Caco-2 (cell line): ENCODE measurements around the gene LDLRAD3. TPM values are rescaled to one million over a fixed set of nuclear protein-coding genes. Genes with fewer than 3 reads are reported as not detected.

Experiments
- BruUV-seq: library from RNA; stranded (reverse); fragments of 400-500 nt; replicated peaks from 2 replicates; lab custom pipeline; 2021; lab: Mats Ljungman, UMichigan
- CTCF ChIA-PET: fragments of 300-600 bp; sonication (Branson Sonifier 250); formaldehyde crosslinking; loops from one replicate; lab custom pipeline; 2022; ENCODE audit warnings: antibody characterized with exemption; lab: Charles Lee
- POLR2A ChIA-PET: fragments of 300-600 bp; sonication (Branson Sonifier 250); formaldehyde crosslinking; loops from one replicate; lab custom pipeline; 2022; ENCODE audit warnings: antibody characterized with exemption; lab: Charles Lee
- DNase-seq, 2 experiments: peaks; one replicate each; pipeline versions ENCODE4 v3.0.0 to v3.0.0-alpha.2; 2020 to 2022
- H3K27me3 ChIP-seq: replicated peaks from 2 replicates; pipeline ENCODE4 v1.6.0; 2011; ENCODE audit warnings: low read length; ENCODE audit not compliant: control insufficient read depth, insufficient read depth
- H3K36me3 ChIP-seq: 2 replicates; pipeline ENCODE4 v1.5.1; 2011; ENCODE audit warnings: low read length; ENCODE audit not compliant: control insufficient read depth, insufficient read depth
- H3K4me1 ChIP-seq: fragments of 250-450 bp; sonication (Bioruptor Pico); 2 replicates; pipeline ENCODE4 v1.5.1; 2020; ENCODE audit warnings: mild to moderate bottlenecking
- H3K4me3 ChIP-seq: 2 replicates; pipeline ENCODE4 v1.5.1; 2011; ENCODE audit warnings: low read depth, mild to moderate bottlenecking, control low read depth, low read length
- H3K9me3 ChIP-seq: fragments of 250-450 bp; sonication (Bioruptor Pico); 2 replicates; pipeline ENCODE4 v1.5.1; 2020; ENCODE audit warnings: mild to moderate bottlenecking, moderate library complexity
- H3K27ac Mint-ChIP-seq: one replicate; pipeline ENCODE4 v1.8.0; 2022; ENCODE audit warnings: mixed read lengths; ENCODE audit not compliant: unreplicated experiment
- H3K27me3 Mint-ChIP-seq: one replicate; pipeline ENCODE4 v1.8.0; 2022; ENCODE audit warnings: mixed read lengths; ENCODE audit not compliant: insufficient read depth, unreplicated experiment
- H3K36me3 Mint-ChIP-seq: one replicate; pipeline ENCODE4 v1.8.0; 2022; ENCODE audit warnings: mild to moderate bottlenecking, mixed read lengths; ENCODE audit not compliant: insufficient read depth, unreplicated experiment
- H3K4me1 Mint-ChIP-seq: one replicate; pipeline ENCODE4 v1.8.0; 2022; ENCODE audit warnings: low read depth, mixed read lengths; ENCODE audit not compliant: unreplicated experiment
- H3K4me3 Mint-ChIP-seq: one replicate; pipeline ENCODE4 v1.8.0; 2022; ENCODE audit warnings: mild to moderate bottlenecking, moderate library complexity, mixed read lengths; ENCODE audit not compliant: unreplicated experiment
- H3K9me3 Mint-ChIP-seq: one replicate; pipeline ENCODE4 v1.8.0; 2022; ENCODE audit warnings: mixed read lengths; ENCODE audit not compliant: unreplicated experiment
- intact Hi-C: fragments of 100-400 bp; cut with micrococcal nuclease; formaldehyde crosslinking; loops from one replicate; pipeline ENCODE4 v1.10.0; 2022; ENCODE audit not compliant: unreplicated experiment
- total RNA-seq: library from RNA; stranded (reverse); gene quantifications from 2 replicates; pipeline ENCODE4 v1.2.3, GENCODE V29; 2022
- TF ChIP-seq, protein P1 (sequence below), 2 experiments: fragments of 200-600 bp in 1 of 2; IDR thresholded peaks; 1 replicate in 1 of 2; 2 replicates in 1 of 2; pipeline versions ENCODE4 v1.5.1 to v1.8.0; 2011 to 2022; ENCODE audit warnings: antibody characterized with exemption in 1 of 2, control low read depth in 1 of 2, inconsistent platforms in 1 of 2, low read depth in 1 of 2, low read length in 1 of 2, mild to moderate bottlenecking in 1 of 2, moderate library complexity in 1 of 2; ENCODE audit not compliant: insufficient read depth in 1 of 2, severe bottlenecking in 1 of 2, unreplicated experiment in 1 of 2

LDLRAD3 gene
- total RNA-seq, 1 experiment from 2014 or later: 9.9 TPM

DNA sequence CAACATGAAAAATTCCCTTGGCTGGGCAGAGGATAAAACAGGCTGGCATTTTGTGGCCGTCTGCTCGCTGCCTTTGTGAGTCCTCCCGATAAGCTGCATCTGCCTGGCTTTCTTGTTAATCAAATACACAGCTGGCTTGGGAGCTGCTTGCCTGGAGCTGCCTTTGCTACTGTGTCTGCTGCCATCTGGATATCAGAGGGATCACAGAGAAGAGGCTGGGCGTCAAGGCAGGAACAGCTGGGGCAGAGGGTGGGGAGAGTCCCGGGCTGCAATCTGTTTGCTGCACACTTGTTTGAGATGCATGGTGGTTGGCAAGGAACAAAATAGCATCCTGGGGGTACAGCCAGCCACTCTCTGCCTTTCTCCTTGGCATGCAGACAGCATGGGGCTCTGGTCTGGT is 309.4 kb downstream of the LDLRAD3 start:
- DNase-seq: no peak
- no peaks in the 10 kb centered on the region for H3K9me3 ChIP-seq
- BruUV-seq: no TSS peak
- TF ChIP-seq, protein P1, sequence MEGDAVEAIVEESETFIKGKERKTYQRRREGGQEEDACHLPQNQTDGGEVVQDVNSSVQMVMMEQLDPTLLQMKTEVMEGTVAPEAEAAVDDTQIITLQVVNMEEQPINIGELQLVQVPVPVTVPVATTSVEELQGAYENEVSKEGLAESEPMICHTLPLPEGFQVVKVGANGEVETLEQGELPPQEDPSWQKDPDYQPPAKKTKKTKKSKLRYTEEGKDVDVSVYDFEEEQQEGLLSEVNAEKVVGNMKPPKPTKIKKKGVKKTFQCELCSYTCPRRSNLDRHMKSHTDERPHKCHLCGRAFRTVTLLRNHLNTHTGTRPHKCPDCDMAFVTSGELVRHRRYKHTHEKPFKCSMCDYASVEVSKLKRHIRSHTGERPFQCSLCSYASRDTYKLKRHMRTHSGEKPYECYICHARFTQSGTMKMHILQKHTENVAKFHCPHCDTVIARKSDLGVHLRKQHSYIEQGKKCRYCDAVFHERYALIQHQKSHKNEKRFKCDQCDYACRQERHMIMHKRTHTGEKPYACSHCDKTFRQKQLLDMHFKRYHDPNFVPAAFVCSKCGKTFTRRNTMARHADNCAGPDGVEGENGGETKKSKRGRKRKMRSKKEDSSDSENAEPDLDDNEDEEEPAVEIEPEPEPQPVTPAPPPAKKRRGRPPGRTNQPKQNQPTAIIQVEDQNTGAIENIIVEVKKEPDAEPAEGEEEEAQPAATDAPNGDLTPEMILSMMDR (IDR thresholded peaks at IDR 0.05; ENCODE audit: insufficient read depth in 1 of 2, low read depth in 1 of 2, low read length in 1 of 2, severe bottlenecking in 1 of 2, unreplicated experiment in 1 of 2): no peak
- peaks cover 11% of the 10 kb centered on the region for H3K4me1 Mint-ChIP-seq
- H3K4me3 Mint-ChIP-seq: no peak overlapping the region
- no peaks in the 10 kb centered on the region for H3K36me3 ChIP-seq
- ChIA-PET CTCF (no interaction called here), POLR2A (interaction anchor here (0.7 kb wide), 1 partner anchor 751 kb away, joined by 3 read pairs; no protein-coding TSS in a partner anchor)
- H3K4me3 ChIP-seq: no peak overlapping the region
- no peaks in the 10 kb centered on the region for H3K9me3 Mint-ChIP-seq
- no peak overlapping the region for H3K27ac Mint-ChIP-seq
- intact Hi-C loops: no loop called here
- H3K36me3 Mint-ChIP-seq: no peaks in the 10 kb centered on the region
- H3K27me3 Mint-ChIP-seq: no peaks in the 10 kb centered on the region
- no peaks in the 10 kb centered on the region for H3K27me3 ChIP-seq
- peaks cover 12% of the 10 kb centered on the region; the same call in 1 of the 2 replicates for H3K4me1 ChIP-seq

DNA sequence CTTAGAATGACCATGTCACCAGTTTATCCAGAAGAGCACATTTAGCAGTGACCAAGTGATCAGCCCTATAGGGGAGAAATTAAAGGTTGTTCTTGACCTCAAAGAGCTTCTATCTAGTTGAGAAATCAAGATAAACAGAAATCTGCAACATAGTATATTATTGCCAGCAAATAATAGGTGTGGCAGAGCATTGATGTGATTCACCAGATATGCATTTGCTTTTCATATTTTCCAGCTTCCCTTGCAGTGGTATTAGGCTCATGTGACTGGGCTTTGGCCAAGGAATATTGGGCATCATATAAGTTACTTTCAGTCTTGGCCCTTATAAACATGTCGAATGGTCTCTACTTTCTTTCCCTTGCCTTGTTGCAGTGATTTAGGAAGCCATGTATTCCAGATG is 310.9 kb downstream of the LDLRAD3 start:
- Mint-ChIP-seq H3K27ac (no peak overlapping the region), H3K27me3 (no peaks in the 10 kb centered on the region), H3K4me1 (peaks cover 9% of the 10 kb centered on the region), H3K36me3 (no peaks in the 10 kb centered on the region), H3K4me3 (no peak overlapping the region), H3K9me3 (no peaks in the 10 kb centered on the region)
- ChIA-PET CTCF (no interaction called here), POLR2A (no interaction called here)
- TF ChIP-seq, protein P1 (IDR thresholded peaks at IDR 0.05; ENCODE audit: insufficient read depth in 1 of 2, low read depth in 1 of 2, low read length in 1 of 2, severe bottlenecking in 1 of 2, unreplicated experiment in 1 of 2): no peak
- H3K36me3 ChIP-seq: no peaks in the 10 kb centered on the region
- no peaks in the 10 kb centered on the region for H3K9me3 ChIP-seq
- H3K4me3 ChIP-seq: no peak overlapping the region
- intact Hi-C loops: loop anchor here (5.0 kb wide), 2 partner anchors 62 to 102 kb away; no protein-coding TSS in a partner anchor
- no TSS peak for BruUV-seq
- peaks cover 12% of the 10 kb centered on the region; the same call in 1 of the 2 replicates for H3K4me1 ChIP-seq
- DNase-seq: no peak
- no peaks in the 10 kb centered on the region for H3K27me3 ChIP-seq

- no TSS peak for BruUV-seq
- H3K9me3 Mint-ChIP-seq: no peaks in the 10 kb centered on the region
Observed at GRCh38 chr11:36257351-36257750, 313.5 kb downstream of the LDLRAD3 start.

More at GRCh38 chr11:36257351-36257750, 313.5 kb downstream of the LDLRAD3 start:
- Histone ChIP-seq H3K9me3 (no peaks in the 10 kb centered on the region), H3K4me1 (peaks cover 12% of the 10 kb centered on the region; the same call in 1 of the 2 replicates), H3K4me3 (no peak overlapping the region), H3K27me3 (no peaks in the 10 kb centered on the region), H3K36me3 (no peaks in the 10 kb centered on the region)
- H3K4me3 Mint-ChIP-seq: no peak overlapping the region
- H3K27ac Mint-ChIP-seq: no peak overlapping the region
- CTCF ChIA-PET: interaction anchor here (1.0 to 2.3 kb wide), 4 partner anchors 8 to 435 kb away, joined by 3 to 51 read pairs (median 4); partner anchors contain the start of gene COMMD9
- POLR2A ChIA-PET: no interaction called here
- H3K4me1 Mint-ChIP-seq: peaks cover 9% of the 10 kb centered on the region
- H3K27me3 Mint-ChIP-seq: no peaks in the 10 kb centered on the region
- DNase-seq: no peak
- H3K36me3 Mint-ChIP-seq: no peaks in the 10 kb centered on the region
- intact Hi-C loops: loop anchor here (5.0 kb wide), 2 partner anchors 65 to 105 kb away; no protein-coding TSS in a partner anchor
- TF ChIP-seq, protein P1 (IDR thresholded peaks at IDR 0.05; ENCODE audit: insufficient read depth in 1 of 2, low read depth in 1 of 2, low read length in 1 of 2, severe bottlenecking in 1 of 2, unreplicated experiment in 1 of 2): no peak
